Karpas-422 (cell line): ENCODE data around the gene TSPAN13. TPM values are rescaled to one million over a fixed set of nuclear protein-coding genes. Genes with fewer than 3 reads are reported as not detected.

Source experiments
- DNase-seq: peaks from one replicate; pipeline ENCODE4 v3.0.0-alpha.2; 2015
- H2AFZ ChIP-seq: fragments of 200-600 bp; sonication (generic); 2 replicates; pipeline ENCODE4 v1.6.1; 2014; ENCODE audit warnings: antibody characterized with exemption, low read length, mixed read lengths
- H3K27ac ChIP-seq: fragments of 200-600 bp; sonication (generic); 2 replicates; pipeline ENCODE4 v1.5.1; 2014; ENCODE audit warnings: mild to moderate bottlenecking, low read length, moderate library complexity
- H3K27me3 ChIP-seq: fragments of 200-600 bp; sonication (generic); 2 replicates; pipeline ENCODE4 v1.6.1; 2014; ENCODE audit warnings: low read length, mixed read lengths
- H3K36me3 ChIP-seq: fragments of 200-600 bp; sonication (generic); 2 replicates; pipeline ENCODE4 v1.6.1; 2014; ENCODE audit warnings: low read length, mixed read lengths; ENCODE audit not compliant: insufficient read depth
- H3K4me1 ChIP-seq: fragments of 200-600 bp; sonication (generic); 2 replicates; pipeline ENCODE4 v1.6.1; 2014; ENCODE audit warnings: mild to moderate bottlenecking, low read length, mixed read lengths
- H3K4me2 ChIP-seq: fragments of 200-600 bp; sonication (generic); 2 replicates; pipeline ENCODE4 v1.6.1; 2014; ENCODE audit warnings: low read length, low read depth, mild to moderate bottlenecking; ENCODE audit not compliant: poor library complexity, severe bottlenecking
- H3K4me3 ChIP-seq: fragments of 200-600 bp; sonication (generic); 2 replicates; pipeline ENCODE4 v1.5.1; 2014; ENCODE audit warnings: mild to moderate bottlenecking, antibody characterized with exemption, low read length, mixed read lengths
- H3K79me2 ChIP-seq: fragments of 200-600 bp; sonication (generic); 2 replicates; pipeline ENCODE4 v1.6.1; 2014; ENCODE audit warnings: mild to moderate bottlenecking, low read length, mixed read lengths
- H3K9ac ChIP-seq: fragments of 200-600 bp; sonication (generic); 2 replicates; pipeline ENCODE4 v1.6.0; 2014; ENCODE audit warnings: low read length
- H3K9me2 ChIP-seq: fragments of 200-600 bp; sonication (generic), shearing (Covaris generic); replicated peaks from 2 replicates; pipeline ENCODE4 v1.6.0; 2014; ENCODE audit warnings: mild to moderate bottlenecking, low read length, moderate library complexity; ENCODE audit not compliant: insufficient read depth
- H3K9me3 ChIP-seq: fragments of 300-700, 200-600 bp; sonication (generic); 2 replicates; pipeline ENCODE4 v1.6.1; 2014; ENCODE audit warnings: low read length, mixed read lengths
- H4K20me1 ChIP-seq: fragments of 200-600 bp; sonication (generic); 2 replicates; pipeline ENCODE4 v1.6.1; 2014; ENCODE audit warnings: mild to moderate bottlenecking, antibody characterized with exemption, low read length, low read depth; ENCODE audit not compliant: insufficient read depth
- total RNA-seq: library from RNA; depleted of rRNA; stranded (reverse); fragments of >200 nt; shearing (Covaris generic); gene quantifications from 2 replicates; pipeline ENCODE4 v1.2.3, GENCODE V29; 2014; ENCODE audit warnings: low replicate concordance

The TSPAN13 gene
- total RNA-seq, 1 experiment from 2014 or later = 4.2 TPM

DNA sequence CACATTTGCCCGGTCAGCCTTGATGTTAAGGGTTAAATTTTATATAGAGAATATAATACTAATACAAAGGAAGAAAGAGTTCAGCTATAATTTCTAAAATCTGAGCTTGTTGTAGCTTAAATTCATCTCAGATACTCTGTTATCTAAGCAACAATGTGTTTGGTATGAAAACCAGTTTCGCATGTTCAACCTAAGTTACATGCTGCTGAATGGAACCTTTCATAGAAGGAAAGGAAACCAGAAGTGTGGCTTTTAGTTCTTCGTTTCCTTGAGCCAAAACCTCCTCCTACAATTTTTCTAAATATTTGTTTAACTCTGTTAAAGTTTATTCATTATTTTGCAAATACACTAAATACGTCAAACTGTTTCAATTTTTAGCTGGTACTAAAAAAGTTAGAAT lies 32.7 kb downstream of the TSPAN13 start:
- Histone ChIP-seq H3K9me3 (no peaks in the 10 kb centered on the region), H2AFZ (no peak overlapping the region), H3K9ac (no peak overlapping the region), H3K36me3 (no peaks in the 10 kb centered on the region), H3K9me2 (no peaks in the 10 kb centered on the region), H4K20me1 (no peaks in the 10 kb centered on the region), H3K4me3 (no peak overlapping the region), H3K27me3 (no peaks in the 10 kb centered on the region), H3K4me1 (no peaks in the 10 kb centered on the region), H3K79me2 (no peaks in the 10 kb centered on the region), H3K27ac (no peak overlapping the region), H3K4me2 (no peak overlapping the region)
- peak; percentile 25 for DNase-seq

DNA sequence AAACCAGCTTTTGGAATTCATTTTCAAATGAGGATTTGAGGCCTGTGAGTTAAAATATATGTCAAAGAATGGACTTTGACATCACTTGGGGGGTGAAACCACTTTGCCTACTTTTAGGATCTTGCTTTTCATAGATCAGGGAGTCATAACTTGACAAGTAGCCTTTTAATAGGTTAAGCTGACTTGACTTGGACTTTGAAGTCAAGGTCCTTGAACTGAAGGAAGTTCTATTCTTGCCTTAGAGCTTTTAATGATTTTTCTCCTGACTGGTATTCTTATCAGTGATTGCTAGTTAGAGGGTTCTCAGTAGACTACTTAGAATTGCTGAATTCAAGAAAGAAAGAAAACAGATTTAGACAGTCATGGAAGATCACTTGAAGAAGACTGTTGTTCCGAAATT lies 33.6 kb downstream of the TSPAN13 start:
- H3K4me1 ChIP-seq = no peaks in the 10 kb centered on the region
- no peak overlapping the region for H2AFZ ChIP-seq
- H4K20me1 ChIP-seq = no peaks in the 10 kb centered on the region
- H3K79me2 ChIP-seq = no peaks in the 10 kb centered on the region
- no peak overlapping the region for H3K27ac ChIP-seq
- H3K27me3 ChIP-seq = no peaks in the 10 kb centered on the region
- H3K9ac ChIP-seq = no peak overlapping the region
- H3K9me2 ChIP-seq = no peaks in the 10 kb centered on the region
- no peak overlapping the region for H3K4me2 ChIP-seq
- no peak overlapping the region for H3K4me3 ChIP-seq
- H3K9me3 ChIP-seq = no peaks in the 10 kb centered on the region
- no peak for DNase-seq
- no peaks in the 10 kb centered on the region for H3K36me3 ChIP-seq

- Histone ChIP-seq H2AFZ (no peak overlapping the region), H3K27me3 (no peaks in the 10 kb centered on the region), H3K4me3 (no peak overlapping the region), H3K4me2 (no peak overlapping the region), H3K27ac (no peak overlapping the region), H3K9me2 (no peaks in the 10 kb centered on the region), H3K36me3 (no peaks in the 10 kb centered on the region), H3K4me1 (no peaks in the 10 kb centered on the region), H4K20me1 (no peaks in the 10 kb centered on the region), H3K79me2 (no peaks in the 10 kb centered on the region), H3K9ac (no peak overlapping the region), H3K9me3 (no peaks in the 10 kb centered on the region)
- no peak for DNase-seq
These were observed 37.5 kb downstream of the TSPAN13 start for GRCh38 chr7:16791071-16791470.

DNA sequence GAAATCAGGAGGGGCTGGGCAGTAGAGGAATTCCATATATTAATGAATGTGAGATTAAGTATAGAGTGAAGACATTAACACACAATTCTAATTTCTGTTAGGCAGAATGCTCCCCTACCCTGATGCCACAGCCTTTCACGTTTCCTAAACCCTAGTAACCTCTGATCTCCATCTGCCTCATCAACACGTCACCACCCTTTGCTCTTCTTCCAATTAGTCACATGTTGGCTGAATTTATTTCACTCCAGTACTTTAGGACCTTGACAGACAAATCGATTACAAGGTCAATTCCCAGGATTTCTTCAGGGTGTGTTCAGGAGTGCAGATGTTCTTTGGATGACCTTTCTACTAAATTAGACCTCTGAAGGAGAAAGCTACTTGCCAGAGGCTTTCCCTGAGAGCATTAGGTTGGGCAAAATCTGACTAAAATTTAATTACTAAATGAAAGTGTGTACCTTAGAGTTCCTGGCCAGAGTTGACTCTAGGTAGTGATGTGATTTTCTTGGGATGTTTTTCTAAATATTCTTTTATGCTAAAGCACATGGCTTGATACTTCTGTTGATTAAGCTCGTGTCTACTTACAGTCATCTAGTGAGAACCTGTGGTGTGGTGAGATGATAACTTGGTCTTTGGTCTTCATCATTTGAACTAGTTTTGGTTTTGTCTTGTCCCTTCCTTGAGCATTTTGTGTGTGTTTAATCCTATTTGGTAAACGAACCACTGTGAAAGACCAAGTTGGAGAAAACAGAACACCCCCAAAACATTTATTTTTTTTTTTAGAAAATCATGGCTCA lies 38.5 kb downstream of the TSPAN13 start:
- H3K4me2 ChIP-seq = no peak overlapping the region
- no peak overlapping the region for H3K4me3 ChIP-seq
- no peaks in the 10 kb centered on the region for H3K79me2 ChIP-seq
- H3K27ac ChIP-seq = no peak overlapping the region
- no peak for DNase-seq
- no peaks in the 10 kb centered on the region for H4K20me1 ChIP-seq
- H3K4me1 ChIP-seq = no peaks in the 10 kb centered on the region
- no peaks in the 10 kb centered on the region for H3K9me3 ChIP-seq
- H3K27me3 ChIP-seq = no peaks in the 10 kb centered on the region
- H3K36me3 ChIP-seq = no peaks in the 10 kb centered on the region
- no peak overlapping the region for H3K9ac ChIP-seq
- no peak overlapping the region for H2AFZ ChIP-seq
- no peaks in the 10 kb centered on the region for H3K9me2 ChIP-seq

- H2AFZ ChIP-seq = no peak overlapping the region
- H3K4me2 ChIP-seq = no peak overlapping the region
- H3K9ac ChIP-seq = no peak overlapping the region
- no peaks in the 10 kb centered on the region for H3K9me2 ChIP-seq
- H4K20me1 ChIP-seq = no peaks in the 10 kb centered on the region
- no peak overlapping the region for H3K27ac ChIP-seq
- H3K36me3 ChIP-seq = no peaks in the 10 kb centered on the region
- H3K4me3 ChIP-seq = no peak overlapping the region
- no peaks in the 10 kb centered on the region for H3K4me1 ChIP-seq
- no peak for DNase-seq
- H3K9me3 ChIP-seq = no peaks in the 10 kb centered on the region
- no peaks in the 10 kb centered on the region for H3K27me3 ChIP-seq
- H3K79me2 ChIP-seq = no peaks in the 10 kb centered on the region
These were observed 41.4 kb downstream of the TSPAN13 start for GRCh38 chr7:16794986-16795385.

DNA sequence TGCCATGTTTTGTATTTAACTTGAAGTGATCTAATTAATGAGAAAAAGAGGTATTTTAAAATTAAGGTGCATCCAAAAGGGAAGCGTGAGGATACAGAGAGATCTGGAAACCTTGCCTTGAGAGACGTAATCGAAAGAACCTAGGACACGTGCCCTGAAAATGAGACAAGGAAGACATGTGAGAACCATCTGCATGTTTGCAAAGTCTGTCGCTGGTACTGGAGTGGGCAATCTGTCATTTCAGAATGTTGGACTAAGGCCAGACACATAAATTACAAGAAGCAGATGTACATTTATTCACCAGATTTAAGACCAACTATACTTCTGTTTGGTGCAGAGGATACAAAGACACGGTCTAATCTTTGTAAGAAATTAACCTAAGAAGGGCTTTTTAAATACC lies 42.1 kb downstream of the TSPAN13 start:
- no peaks in the 10 kb centered on the region for H3K36me3 ChIP-seq
- no peaks in the 10 kb centered on the region for H3K79me2 ChIP-seq
- no peak for DNase-seq
- H3K9ac ChIP-seq = no peak overlapping the region
- no peak overlapping the region for H3K4me2 ChIP-seq
- H3K9me2 ChIP-seq = no peaks in the 10 kb centered on the region
- no peaks in the 10 kb centered on the region for H3K9me3 ChIP-seq
- no peak overlapping the region for H3K27ac ChIP-seq
- no peaks in the 10 kb centered on the region for H4K20me1 ChIP-seq
- no peak overlapping the region for H2AFZ ChIP-seq
- no peaks in the 10 kb centered on the region for H3K4me1 ChIP-seq
- no peaks in the 10 kb centered on the region for H3K27me3 ChIP-seq
- no peak overlapping the region for H3K4me3 ChIP-seq

GRCh38 chr7:16801111-16801542 lies 47.6 kb downstream of the TSPAN13 start:
- Histone ChIP-seq H3K9me3 (no peaks in the 10 kb centered on the region), H3K27me3 (no peaks in the 10 kb centered on the region), H3K4me1 (no peaks in the 10 kb centered on the region), H2AFZ (no peak overlapping the region), H3K4me3 (no peak overlapping the region), H4K20me1 (no peaks in the 10 kb centered on the region), H3K79me2 (no peaks in the 10 kb centered on the region), H3K4me2 (no peak overlapping the region), H3K27ac (no peak overlapping the region), H3K36me3 (no peaks in the 10 kb centered on the region), H3K9ac (no peak overlapping the region), H3K9me2 (no peaks in the 10 kb centered on the region)
- DNase-seq = peak; percentile 74

- no peak overlapping the region for H2AFZ ChIP-seq
- H3K79me2 ChIP-seq = no peaks in the 10 kb centered on the region
- no peaks in the 10 kb centered on the region for H3K9me2 ChIP-seq
- H3K27me3 ChIP-seq = no peaks in the 10 kb centered on the region
- no peaks in the 10 kb centered on the region for H4K20me1 ChIP-seq
- H3K4me3 ChIP-seq = no peak overlapping the region
- H3K9ac ChIP-seq = no peak overlapping the region
- no peaks in the 10 kb centered on the region for H3K36me3 ChIP-seq
- no peaks in the 10 kb centered on the region for H3K4me1 ChIP-seq
- H3K4me2 ChIP-seq = no peak overlapping the region
- DNase-seq = peak; percentile 28
- H3K27ac ChIP-seq = no peak overlapping the region
- no peaks in the 10 kb centered on the region for H3K9me3 ChIP-seq
These were observed 48.0 kb downstream of the TSPAN13 start for GRCh38 chr7:16801579-16801978.
